IPS-20b (cell line): ENCODE data around the gene SLCO6A1.

Experiments used
- H3K27ac ChIP-seq: one replicate; pipeline ENCODE4 v1.5.1; 2013; ENCODE audit warnings: low read length
- H3K27me3 ChIP-seq: 2 replicates; pipeline ENCODE4 v1.6.1; 2013; ENCODE audit warnings: mild to moderate bottlenecking, low read length, inconsistent platforms; ENCODE audit not compliant: insufficient read depth
- H3K36me3 ChIP-seq: 2 replicates; pipeline ENCODE4 v1.6.1; 2013; ENCODE audit warnings: low read depth, mild to moderate bottlenecking, inconsistent platforms, low read length, moderate library complexity; ENCODE audit not compliant: insufficient read depth
- H3K4me1 ChIP-seq: 2 replicates; pipeline ENCODE4 v1.6.1; 2013; ENCODE audit warnings: mild to moderate bottlenecking, control low read depth, inconsistent platforms, low read length, moderate library complexity; ENCODE audit not compliant: insufficient read depth
- H3K4me3 ChIP-seq: 2 replicates; pipeline ENCODE4 v1.5.1; 2013; ENCODE audit warnings: mild to moderate bottlenecking, low read length, inconsistent platforms
- H3K9ac ChIP-seq: 2 replicates; pipeline ENCODE4 v1.6.1; 2013; ENCODE audit warnings: low read depth, mild to moderate bottlenecking, inconsistent platforms, low read length, moderate library complexity
- H3K9me3 ChIP-seq: 2 replicates; pipeline ENCODE4 v1.6.1; 2013; ENCODE audit warnings: mild to moderate bottlenecking, low read depth, low read length, inconsistent platforms; ENCODE audit not compliant: insufficient read depth

The SLCO6A1 gene, protein sequence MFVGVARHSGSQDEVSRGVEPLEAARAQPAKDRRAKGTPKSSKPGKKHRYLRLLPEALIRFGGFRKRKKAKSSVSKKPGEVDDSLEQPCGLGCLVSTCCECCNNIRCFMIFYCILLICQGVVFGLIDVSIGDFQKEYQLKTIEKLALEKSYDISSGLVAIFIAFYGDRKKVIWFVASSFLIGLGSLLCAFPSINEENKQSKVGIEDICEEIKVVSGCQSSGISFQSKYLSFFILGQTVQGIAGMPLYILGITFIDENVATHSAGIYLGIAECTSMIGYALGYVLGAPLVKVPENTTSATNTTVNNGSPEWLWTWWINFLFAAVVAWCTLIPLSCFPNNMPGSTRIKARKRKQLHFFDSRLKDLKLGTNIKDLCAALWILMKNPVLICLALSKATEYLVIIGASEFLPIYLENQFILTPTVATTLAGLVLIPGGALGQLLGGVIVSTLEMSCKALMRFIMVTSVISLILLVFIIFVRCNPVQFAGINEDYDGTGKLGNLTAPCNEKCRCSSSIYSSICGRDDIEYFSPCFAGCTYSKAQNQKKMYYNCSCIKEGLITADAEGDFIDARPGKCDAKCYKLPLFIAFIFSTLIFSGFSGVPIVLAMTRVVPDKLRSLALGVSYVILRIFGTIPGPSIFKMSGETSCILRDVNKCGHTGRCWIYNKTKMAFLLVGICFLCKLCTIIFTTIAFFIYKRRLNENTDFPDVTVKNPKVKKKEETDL

GRCh38 chr5:102498271-102499034 is at the start of gene SLCO6A1:
Gene SLCO6A1 (minus strand): TSS chr5:102499001. CDS start chr5:102498844, 157 bp downstream.
- H3K27ac ChIP-seq, result no peak within 1 kb of the TSS
- no peaks in the 10 kb centered on the region for H3K27me3 ChIP-seq
- H3K4me3 ChIP-seq, result no peak within 1 kb of the TSS
- no peaks in the 10 kb centered on the region for H3K4me1 ChIP-seq
- H3K36me3 ChIP-seq, result no peaks in the 10 kb centered on the region
- no peaks in the 10 kb centered on the region for H3K9me3 ChIP-seq
- H3K9ac ChIP-seq, result no peak within 1 kb of the TSS

GRCh38 chr5:102547141-102548035 is 48.6 kb upstream of the SLCO6A1 start:
- H3K27me3 ChIP-seq, result no peaks in the 10 kb centered on the region
- no peaks in the 10 kb centered on the region for H3K36me3 ChIP-seq
- no peaks in the 10 kb centered on the region for H3K4me1 ChIP-seq
- no peaks in the 10 kb centered on the region for H3K9me3 ChIP-seq
- no peak overlapping the region for H3K9ac ChIP-seq
- no peak overlapping the region for H3K4me3 ChIP-seq
- no peak overlapping the region for H3K27ac ChIP-seq

- H3K27me3 ChIP-seq, result no peaks in the 10 kb centered on the region
- no peaks in the 10 kb centered on the region for H3K9me3 ChIP-seq
- no peak overlapping the region for H3K4me3 ChIP-seq
- no peaks in the 10 kb centered on the region for H3K36me3 ChIP-seq
- H3K4me1 ChIP-seq, result no peaks in the 10 kb centered on the region
- no peak overlapping the region for H3K27ac ChIP-seq
- no peak overlapping the region for H3K9ac ChIP-seq
These were observed 46.4 kb upstream of the SLCO6A1 start for GRCh38 chr5:102545175-102545574.

- H3K9ac ChIP-seq, result no peak overlapping the region
- no peaks in the 10 kb centered on the region for H3K9me3 ChIP-seq
- no peaks in the 10 kb centered on the region for H3K4me1 ChIP-seq
- H3K36me3 ChIP-seq, result no peaks in the 10 kb centered on the region
- H3K27ac ChIP-seq, result no peak overlapping the region
- no peak overlapping the region for H3K4me3 ChIP-seq
- no peaks in the 10 kb centered on the region for H3K27me3 ChIP-seq
These were observed 43.3 kb upstream of the SLCO6A1 start for GRCh38 chr5:102542057-102542456.

- H3K9ac ChIP-seq, result no peak overlapping the region
- H3K4me1 ChIP-seq, result no peaks in the 10 kb centered on the region
- no peak overlapping the region for H3K27ac ChIP-seq
- H3K9me3 ChIP-seq, result no peaks in the 10 kb centered on the region
- H3K36me3 ChIP-seq, result no peaks in the 10 kb centered on the region
- H3K4me3 ChIP-seq, result no peak overlapping the region
- H3K27me3 ChIP-seq, result no peaks in the 10 kb centered on the region
These were observed 41.4 kb upstream of the SLCO6A1 start for GRCh38 chr5:102539996-102540728.

DNA sequence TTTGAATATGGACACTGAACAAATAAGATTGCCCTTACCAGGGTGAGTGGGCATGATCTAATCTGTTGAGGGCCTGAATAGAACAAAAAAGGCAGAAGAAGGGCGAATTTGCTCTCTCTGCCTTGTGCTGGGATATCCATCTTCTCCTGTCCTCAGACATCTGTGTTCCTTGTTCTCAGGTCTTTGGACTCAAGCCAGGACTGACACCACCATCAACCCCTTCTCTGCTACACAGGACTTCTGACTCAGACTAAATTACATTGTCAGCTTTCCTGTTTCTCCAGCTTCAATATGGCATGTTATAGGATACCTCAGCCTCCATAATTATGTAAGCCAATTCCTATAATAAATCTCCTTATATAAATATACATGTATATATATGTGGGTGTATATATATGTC is 40.8 kb upstream of the SLCO6A1 start:
- H3K4me3 ChIP-seq, result no peak overlapping the region
- no peak overlapping the region for H3K9ac ChIP-seq
- H3K27me3 ChIP-seq, result no peaks in the 10 kb centered on the region
- no peaks in the 10 kb centered on the region for H3K4me1 ChIP-seq
- H3K27ac ChIP-seq, result no peak overlapping the region
- no peaks in the 10 kb centered on the region for H3K9me3 ChIP-seq
- H3K36me3 ChIP-seq, result no peaks in the 10 kb centered on the region

DNA sequence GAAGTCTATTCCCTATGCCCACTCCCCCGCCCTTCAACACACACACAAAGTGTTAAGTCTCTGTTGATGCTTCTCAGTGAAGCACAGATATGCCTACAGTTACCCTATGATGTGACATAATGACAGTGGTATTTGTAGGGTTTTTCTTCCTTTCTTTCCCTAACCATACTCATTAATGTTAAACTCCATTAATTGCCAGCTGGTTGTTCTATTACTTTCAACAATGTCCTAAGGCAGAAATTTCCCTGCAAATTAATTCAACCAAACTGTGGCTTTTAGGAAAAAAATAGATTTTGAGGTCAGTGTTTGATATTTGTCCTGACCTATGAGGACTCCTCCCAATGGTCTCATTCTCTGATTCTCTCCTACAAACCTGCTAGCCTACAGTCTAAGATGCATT is 38.2 kb upstream of the SLCO6A1 start:
- Histone ChIP-seq H3K9me3 (no peaks in the 10 kb centered on the region), H3K27me3 (no peaks in the 10 kb centered on the region), H3K4me1 (no peaks in the 10 kb centered on the region), H3K4me3 (no peak overlapping the region), H3K9ac (no peak overlapping the region), H3K27ac (no peak overlapping the region), H3K36me3 (no peaks in the 10 kb centered on the region)

DNA sequence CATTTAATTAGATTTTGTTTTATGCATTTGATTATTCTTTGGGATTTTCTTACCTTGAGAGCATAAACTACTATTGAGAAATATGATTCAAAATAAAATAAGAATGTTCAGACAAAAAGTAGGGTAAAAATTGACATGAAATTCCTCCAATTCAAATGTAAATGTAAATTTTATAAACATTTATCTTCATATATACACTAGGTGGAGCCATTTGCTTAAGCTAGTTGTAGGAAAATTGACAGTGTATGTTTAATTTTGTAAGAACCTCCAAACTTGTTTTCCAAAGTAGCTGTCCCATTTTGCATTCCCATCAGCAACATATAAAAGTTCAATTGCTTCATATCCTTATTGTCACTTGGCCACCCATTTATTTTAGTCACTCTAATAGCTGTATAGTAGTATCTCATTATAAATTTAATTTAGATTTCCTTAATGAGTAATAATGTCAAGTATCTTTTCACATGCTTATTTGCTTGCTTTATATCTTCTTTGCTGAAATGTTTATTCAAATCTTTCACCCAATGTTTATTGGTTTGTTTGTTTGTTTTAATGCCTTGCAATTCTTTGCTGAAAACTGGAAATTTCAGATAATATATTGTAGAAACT is 37.6 kb upstream of the SLCO6A1 start:
- Histone ChIP-seq H3K27ac (no peak overlapping the region), H3K4me1 (no peaks in the 10 kb centered on the region), H3K36me3 (no peaks in the 10 kb centered on the region), H3K27me3 (no peaks in the 10 kb centered on the region), H3K4me3 (no peak overlapping the region), H3K9ac (no peak overlapping the region), H3K9me3 (no peaks in the 10 kb centered on the region)

- Histone ChIP-seq H3K9ac (no peak overlapping the region), H3K27me3 (no peaks in the 10 kb centered on the region), H3K27ac (no peak overlapping the region), H3K9me3 (no peaks in the 10 kb centered on the region), H3K36me3 (no peaks in the 10 kb centered on the region), H3K4me3 (no peak overlapping the region), H3K4me1 (no peaks in the 10 kb centered on the region)
These were observed 33.3 kb upstream of the SLCO6A1 start for GRCh38 chr5:102532123-102532522.

DNA sequence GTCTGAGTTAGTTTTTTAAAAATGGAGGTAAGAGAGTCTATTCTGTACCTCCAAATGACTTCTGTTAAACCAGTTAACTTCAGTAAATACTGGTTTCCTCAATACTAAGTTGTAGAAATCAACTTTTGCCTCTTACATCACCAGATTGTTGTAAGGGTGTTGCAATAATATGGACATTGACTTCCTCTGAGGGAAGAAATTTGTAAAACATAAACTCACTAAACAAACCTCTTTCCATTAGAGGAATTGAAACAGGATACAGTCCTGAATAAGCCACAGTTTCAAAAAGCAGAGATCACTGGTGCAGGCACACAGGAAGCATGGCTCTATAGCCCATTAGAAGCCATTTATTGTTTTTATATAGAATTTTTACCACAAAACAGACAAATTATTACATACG is 32.7 kb upstream of the SLCO6A1 start:
- Histone ChIP-seq H3K9me3 (no peaks in the 10 kb centered on the region), H3K36me3 (no peaks in the 10 kb centered on the region), H3K4me1 (no peaks in the 10 kb centered on the region), H3K27me3 (no peaks in the 10 kb centered on the region), H3K9ac (no peak overlapping the region), H3K4me3 (no peak overlapping the region), H3K27ac (no peak overlapping the region)
